DOHH2 (cell line): ENCODE data around the gene DDX60.
A peak's percentile ranks its signal among the peaks of the same experiment; 100 is the strongest.

Experiments
- H3F3A ChIP-seq: fragments of 200-600 bp; sonication (generic), shearing (Covaris generic); 2 replicates; pipeline ENCODE4 v1.6.0; 2016; ENCODE audit warnings: antibody characterized with exemption, mild to moderate bottlenecking; ENCODE audit not compliant: control insufficient read depth, insufficient read depth
- H3K27ac ChIP-seq: fragments of 200-600 bp; sonication (generic); 2 replicates; pipeline ENCODE4 v1.5.1; 2014; ENCODE audit warnings: low read depth, mild to moderate bottlenecking, low read length, moderate library complexity
- H3K27me3 ChIP-seq: fragments of 200-600 bp; sonication (generic); 2 replicates; pipeline ENCODE4 v1.6.1; 2014; ENCODE audit warnings: mild to moderate bottlenecking, low read length, mixed read lengths; ENCODE audit not compliant: control insufficient read depth
- H3K36me3 ChIP-seq: fragments of 200-600 bp; sonication (generic); 2 replicates; pipeline ENCODE4 v1.6.1; 2014; ENCODE audit warnings: mild to moderate bottlenecking, low read length, moderate library complexity, mixed read lengths; ENCODE audit not compliant: control insufficient read depth
- H3K4me1 ChIP-seq: fragments of 200-600 bp; sonication (generic); 2 replicates; pipeline ENCODE4 v1.6.1; 2014; ENCODE audit warnings: mild to moderate bottlenecking, low read length, mixed read lengths; ENCODE audit not compliant: control insufficient read depth
- H3K4me2 ChIP-seq: fragments of 200-600 bp; sonication (generic); 2 replicates; pipeline ENCODE4 v1.6.0; 2014; ENCODE audit warnings: mild to moderate bottlenecking, low read length, moderate library complexity
- H3K4me3 ChIP-seq: fragments of 200-600 bp; sonication (generic); 2 replicates; pipeline ENCODE4 v1.5.1; 2014; ENCODE audit warnings: mild to moderate bottlenecking, low read length, mixed read lengths
- H3K79me2 ChIP-seq: fragments of 200-600 bp; sonication (generic); 2 replicates; pipeline ENCODE4 v1.6.1; 2014; ENCODE audit warnings: mild to moderate bottlenecking, low read length, mixed read lengths; ENCODE audit not compliant: control insufficient read depth
- H3K9me2 ChIP-seq: fragments of 200-600 bp; sonication (generic); replicated peaks from 2 replicates; pipeline ENCODE4 v1.6.1; 2014; ENCODE audit warnings: mild to moderate bottlenecking, low read length, mixed read lengths; ENCODE audit not compliant: control insufficient read depth
- H3K9me3 ChIP-seq: fragments of 200-600 bp; sonication (generic); 2 replicates; pipeline ENCODE4 v1.6.1; 2014; ENCODE audit warnings: antibody characterized with exemption, low read length, mixed read lengths; ENCODE audit not compliant: control insufficient read depth, insufficient read depth
- H4K20me1 ChIP-seq: fragments of 200-600 bp; sonication (generic); 2 replicates; pipeline ENCODE4 v1.6.0; 2014; ENCODE audit warnings: low read depth, mild to moderate bottlenecking, antibody characterized with exemption, low read length, moderate library complexity; ENCODE audit not compliant: control insufficient read depth, insufficient read depth
- CTCF ChIP-seq: fragments of 200-600 bp; sonication (generic); IDR thresholded peaks from one replicate; pipeline ENCODE4 v1.5.1; 2014; ENCODE audit warnings: antibody characterized with exemption, mild to moderate bottlenecking, low read depth, low read length; ENCODE audit not compliant: poor library complexity, severe bottlenecking
- EZH2phosphoT487 ChIP-seq: fragments of 200-600 bp; sonication (generic); IDR thresholded peaks from 2 replicates; pipeline ENCODE4 v1.6.1; 2017; ENCODE audit warnings: borderline replicate concordance, mild to moderate bottlenecking, antibody characterized with exemption, low read length, moderate library complexity, mixed read lengths

The DDX60 gene

GRCh38 chr4:168318266-168318895 lies at the start of gene DDX60:
Gene DDX60 (minus strand): TSS chr4:168318752. CDS start chr4:168311259, 7,493 bp downstream.
- Histone ChIP-seq H3K4me1 (peaks cover 7% of the 10 kb centered on the region; the same call in 1 of the 2 replicates), H3K9me3 (no peaks in the 10 kb centered on the region), H3K4me3 (peak within 1 kb of the TSS; percentile 41), H3K4me2 (peak within 1 kb of the TSS; percentile 46), H3K27ac (no peak within 1 kb of the TSS), H3K36me3 (no peaks in the 10 kb centered on the region), H3K27me3 (no peaks in the 10 kb centered on the region), H3K79me2 (no peaks in the 10 kb centered on the region), H4K20me1 (no peaks in the 10 kb centered on the region), H3F3A (no peaks in the 10 kb centered on the region), H3K9me2 (no peaks in the 10 kb centered on the region)
- TF ChIP-seq EZH2phosphoT487 (no peak), CTCF (peak; percentile 14)

GRCh38 chr4:168367065-168367464 lies 48.5 kb upstream of the DDX60 start:
- Histone ChIP-seq H3F3A (no peaks in the 10 kb centered on the region), H3K4me2 (no peak overlapping the region), H3K36me3 (no peaks in the 10 kb centered on the region), H3K27ac (no peak overlapping the region), H3K27me3 (no peaks in the 10 kb centered on the region), H4K20me1 (no peaks in the 10 kb centered on the region), H3K9me2 (no peaks in the 10 kb centered on the region), H3K79me2 (no peaks in the 10 kb centered on the region), H3K4me1 (no peaks in the 10 kb centered on the region), H3K4me3 (no peak overlapping the region), H3K9me3 (no peaks in the 10 kb centered on the region)
- TF ChIP-seq EZH2phosphoT487 (no peak), CTCF (no peak)

- H3K27ac ChIP-seq: no peak overlapping the region
- H3K4me2 ChIP-seq: no peak overlapping the region
- no peaks in the 10 kb centered on the region for H3K4me1 ChIP-seq
- H3K27me3 ChIP-seq: no peaks in the 10 kb centered on the region
- TF ChIP-seq CTCF: no peak
- no peak for TF ChIP-seq EZH2phosphoT487
- H3K36me3 ChIP-seq: no peaks in the 10 kb centered on the region
- no peaks in the 10 kb centered on the region for H3K9me3 ChIP-seq
- H4K20me1 ChIP-seq: no peaks in the 10 kb centered on the region
- no peaks in the 10 kb centered on the region for H3K79me2 ChIP-seq
- no peaks in the 10 kb centered on the region for H3K9me2 ChIP-seq
- H3F3A ChIP-seq: no peaks in the 10 kb centered on the region
- H3K4me3 ChIP-seq: no peak overlapping the region
These were observed 43.5 kb upstream of the DDX60 start for GRCh38 chr4:168362025-168362401.
